ENCODE data around the gene FRMD3.

FRMD3 gene

DNA sequence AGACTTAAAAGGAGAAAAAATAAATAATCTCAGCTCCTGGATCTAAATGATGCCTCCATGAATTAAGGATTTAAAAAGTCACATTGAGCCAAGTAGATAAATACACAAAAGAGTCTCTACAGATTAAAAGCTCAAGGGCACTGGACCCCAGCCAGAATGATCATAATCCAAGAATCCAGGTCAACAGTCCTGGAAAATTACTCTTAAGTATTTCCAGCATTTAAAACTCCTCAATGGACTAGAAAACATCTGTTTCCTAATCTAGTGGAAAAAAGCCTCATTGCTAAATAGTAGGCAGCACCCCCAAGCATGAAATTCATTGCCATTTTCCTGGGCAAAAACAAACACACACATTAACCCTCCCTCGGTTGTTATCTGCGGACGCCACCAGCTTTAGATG is 96.8 kb downstream of the FRMD3 start:
- TF ChIP-seq EZH2phosphoT487 (IDR thresholded peaks at IDR 0.05; ENCODE audit: borderline replicate concordance) = no peak
- TF ChIP-seq, protein P1, sequence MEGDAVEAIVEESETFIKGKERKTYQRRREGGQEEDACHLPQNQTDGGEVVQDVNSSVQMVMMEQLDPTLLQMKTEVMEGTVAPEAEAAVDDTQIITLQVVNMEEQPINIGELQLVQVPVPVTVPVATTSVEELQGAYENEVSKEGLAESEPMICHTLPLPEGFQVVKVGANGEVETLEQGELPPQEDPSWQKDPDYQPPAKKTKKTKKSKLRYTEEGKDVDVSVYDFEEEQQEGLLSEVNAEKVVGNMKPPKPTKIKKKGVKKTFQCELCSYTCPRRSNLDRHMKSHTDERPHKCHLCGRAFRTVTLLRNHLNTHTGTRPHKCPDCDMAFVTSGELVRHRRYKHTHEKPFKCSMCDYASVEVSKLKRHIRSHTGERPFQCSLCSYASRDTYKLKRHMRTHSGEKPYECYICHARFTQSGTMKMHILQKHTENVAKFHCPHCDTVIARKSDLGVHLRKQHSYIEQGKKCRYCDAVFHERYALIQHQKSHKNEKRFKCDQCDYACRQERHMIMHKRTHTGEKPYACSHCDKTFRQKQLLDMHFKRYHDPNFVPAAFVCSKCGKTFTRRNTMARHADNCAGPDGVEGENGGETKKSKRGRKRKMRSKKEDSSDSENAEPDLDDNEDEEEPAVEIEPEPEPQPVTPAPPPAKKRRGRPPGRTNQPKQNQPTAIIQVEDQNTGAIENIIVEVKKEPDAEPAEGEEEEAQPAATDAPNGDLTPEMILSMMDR (conservative IDR thresholded peaks at IDR 0.05; ENCODE audit: low read length) = no peak
- Histone ChIP-seq H3K9me2 (replicated peaks; ENCODE audit: low read depth, low read length) (no peaks in the 10 kb centered on the region), H3K4me1 (ENCODE audit: insufficient read depth, low read length, poor library complexity, severe bottlenecking) (no peaks in the 10 kb centered on the region), H3K79me2 (ENCODE audit: insufficient read depth, low read length) (no peaks in the 10 kb centered on the region), H3F3A (ENCODE audit: low read depth) (no peaks in the 10 kb centered on the region), H3K27me3 (ENCODE audit: insufficient read depth, low read length, poor library complexity, severe bottlenecking) (no peaks in the 10 kb centered on the region), H4K20me1 (ENCODE audit: insufficient read depth, low read length, poor library complexity, severe bottlenecking) (no peaks in the 10 kb centered on the region), H3K4me2 (ENCODE audit: low read depth, low read length, poor library complexity, severe bottlenecking) (no peak overlapping the region), H3K9ac (ENCODE audit: low read depth, low read length, poor library complexity, severe bottlenecking) (no peak overlapping the region), H2AFZ (ENCODE audit: low read length) (no peak overlapping the region), H3K4me3 (ENCODE audit: low read length, poor library complexity, severe bottlenecking) (no peak overlapping the region), H3K36me3 (ENCODE audit: insufficient read depth, low read length) (no peaks in the 10 kb centered on the region), H3K9me3 (ENCODE audit: insufficient read depth, low read depth, low read length) (no peaks in the 10 kb centered on the region)

DNA sequence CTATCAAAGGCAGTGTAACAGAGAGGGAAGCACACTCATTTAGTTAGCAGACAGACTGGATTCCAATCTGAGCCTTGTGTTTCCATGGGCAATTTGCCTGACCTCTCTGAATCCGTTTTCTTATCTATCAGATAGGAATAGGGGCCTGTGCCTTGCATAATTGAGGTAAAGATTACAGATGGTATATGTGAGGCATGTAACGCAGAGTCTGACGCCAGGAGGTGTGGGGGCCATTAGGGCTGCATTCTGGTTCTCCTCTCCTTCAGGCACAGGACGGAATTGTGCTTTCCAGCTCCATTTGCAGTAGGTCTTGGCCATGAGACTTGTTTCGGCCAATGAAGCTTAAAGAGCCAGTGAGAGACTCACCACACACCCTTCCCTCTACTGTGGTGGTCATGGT is 97.6 kb downstream of the FRMD3 start:
- Histone ChIP-seq H2AFZ (ENCODE audit: low read length) (no peak overlapping the region), H3F3A (ENCODE audit: low read depth) (no peaks in the 10 kb centered on the region), H3K4me3 (ENCODE audit: low read length, poor library complexity, severe bottlenecking) (no peak overlapping the region), H3K9me2 (replicated peaks; ENCODE audit: low read depth, low read length) (no peaks in the 10 kb centered on the region), H3K36me3 (ENCODE audit: insufficient read depth, low read length) (no peaks in the 10 kb centered on the region), H3K79me2 (ENCODE audit: insufficient read depth, low read length) (no peaks in the 10 kb centered on the region), H3K4me2 (ENCODE audit: low read depth, low read length, poor library complexity, severe bottlenecking) (no peak overlapping the region), H3K4me1 (ENCODE audit: insufficient read depth, low read length, poor library complexity, severe bottlenecking) (no peaks in the 10 kb centered on the region), H3K27me3 (ENCODE audit: insufficient read depth, low read length, poor library complexity, severe bottlenecking) (no peaks in the 10 kb centered on the region), H3K9ac (ENCODE audit: low read depth, low read length, poor library complexity, severe bottlenecking) (no peak overlapping the region), H3K9me3 (ENCODE audit: insufficient read depth, low read depth, low read length) (no peaks in the 10 kb centered on the region), H4K20me1 (ENCODE audit: insufficient read depth, low read length, poor library complexity, severe bottlenecking) (no peaks in the 10 kb centered on the region)
- TF ChIP-seq, protein P1 (conservative IDR thresholded peaks at IDR 0.05; ENCODE audit: low read length) = no peak
- no peak for TF ChIP-seq EZH2phosphoT487 (IDR thresholded peaks at IDR 0.05; ENCODE audit: borderline replicate concordance)

DNA sequence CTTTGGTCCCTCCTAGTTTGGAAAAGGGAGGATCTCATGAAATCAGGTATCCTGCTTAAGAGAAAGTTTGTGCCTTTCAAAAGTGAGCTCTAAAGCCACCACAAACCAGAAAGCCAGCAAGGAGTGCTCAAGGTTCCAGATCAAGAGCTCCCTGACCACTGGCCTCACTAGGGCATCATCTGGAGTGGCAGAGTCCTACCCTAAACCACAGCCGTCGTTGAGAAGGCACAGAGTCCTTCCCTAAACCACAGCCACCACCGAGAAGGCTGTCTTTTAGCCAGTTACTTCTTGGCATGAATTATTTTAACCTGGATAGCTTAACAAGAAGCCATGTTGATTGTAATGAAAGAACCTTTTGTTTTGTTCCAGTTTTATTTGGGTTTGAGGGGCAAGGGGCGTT is 102.9 kb downstream of the FRMD3 start:
- H3K4me1 ChIP-seq (ENCODE audit: insufficient read depth, low read length, poor library complexity, severe bottlenecking) = no peaks in the 10 kb centered on the region

More for the DNA sequence above, 102.9 kb downstream of the FRMD3 start:
- Histone ChIP-seq H3K9ac (ENCODE audit: low read depth, low read length, poor library complexity, severe bottlenecking) (no peak overlapping the region), H3K27me3 (ENCODE audit: insufficient read depth, low read length, poor library complexity, severe bottlenecking) (no peaks in the 10 kb centered on the region), H3K36me3 (ENCODE audit: insufficient read depth, low read length) (no peaks in the 10 kb centered on the region), H3F3A (ENCODE audit: low read depth) (no peaks in the 10 kb centered on the region), H4K20me1 (ENCODE audit: insufficient read depth, low read length, poor library complexity, severe bottlenecking) (no peaks in the 10 kb centered on the region), H3K4me3 (ENCODE audit: low read length, poor library complexity, severe bottlenecking) (no peak overlapping the region), H2AFZ (ENCODE audit: low read length) (no peak overlapping the region), H3K4me2 (ENCODE audit: low read depth, low read length, poor library complexity, severe bottlenecking) (no peak overlapping the region), H3K9me3 (ENCODE audit: insufficient read depth, low read depth, low read length) (no peaks in the 10 kb centered on the region), H3K9me2 (replicated peaks; ENCODE audit: low read depth, low read length) (no peaks in the 10 kb centered on the region), H3K79me2 (ENCODE audit: insufficient read depth, low read length) (no peaks in the 10 kb centered on the region)
- no peak for TF ChIP-seq EZH2phosphoT487 (IDR thresholded peaks at IDR 0.05; ENCODE audit: borderline replicate concordance)
- TF ChIP-seq, protein P1 (conservative IDR thresholded peaks at IDR 0.05; ENCODE audit: low read length) = no peak
